Hindlimb muscle (tissue), 1 donor: ENCODE data around the gene MYH3. TPM values are rescaled to one million over a fixed set of nuclear protein-coding genes. Genes with fewer than 3 reads are reported as not detected.

ENCODE experiments used
- DNase-seq: peaks from one replicate; pipeline ENCODE4 v3.0.0-alpha.2; 2013
- polyA plus RNA-seq: library from polyadenylated mRNA; unstranded; fragments of 120-200 nt; gene quantifications from one replicate; pipeline ENCODE4 v1.2.1, GENCODE V29; 2013; ENCODE audit not compliant: insufficient read length

Gene MYH3
- polyA plus RNA-seq, 1 donor: 16,698 TPM

DNA sequence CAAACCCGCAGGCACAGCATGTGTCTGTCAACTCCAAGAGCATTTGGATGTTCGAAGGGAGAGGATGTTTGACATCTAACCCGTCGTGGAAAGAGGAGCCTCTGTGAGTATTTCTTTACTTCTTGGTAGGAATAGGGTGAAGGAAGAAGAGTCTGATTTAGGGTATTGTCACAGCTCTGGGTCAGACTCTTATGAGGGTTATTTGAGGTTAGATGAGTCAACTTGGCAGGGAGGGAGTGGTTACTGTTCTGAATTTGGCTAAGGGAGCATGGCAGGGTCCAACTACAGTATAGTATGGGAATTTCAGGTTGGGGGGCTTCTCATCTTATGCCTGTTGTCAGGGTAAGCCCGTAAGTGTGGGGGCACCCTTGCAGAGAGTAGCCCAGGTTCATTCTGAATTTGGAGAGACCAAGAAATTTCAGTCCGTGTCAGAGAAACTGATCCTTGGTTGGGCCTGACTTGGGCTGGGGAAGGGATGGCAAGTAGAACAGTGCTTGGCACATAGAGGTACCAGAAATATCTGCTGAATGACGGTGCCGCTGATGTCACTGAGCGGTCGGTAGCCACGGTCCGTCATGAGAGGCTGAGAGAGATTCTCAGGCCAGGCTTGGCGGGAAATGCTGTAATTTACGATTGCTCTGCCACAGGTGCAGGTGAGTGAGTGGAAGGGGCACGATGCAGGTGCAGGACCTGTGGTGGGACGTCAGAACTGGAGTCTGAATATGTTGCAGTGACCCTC is 43.2 kb downstream of the MYH3 start:
- DNase-seq: no peak

DNA sequence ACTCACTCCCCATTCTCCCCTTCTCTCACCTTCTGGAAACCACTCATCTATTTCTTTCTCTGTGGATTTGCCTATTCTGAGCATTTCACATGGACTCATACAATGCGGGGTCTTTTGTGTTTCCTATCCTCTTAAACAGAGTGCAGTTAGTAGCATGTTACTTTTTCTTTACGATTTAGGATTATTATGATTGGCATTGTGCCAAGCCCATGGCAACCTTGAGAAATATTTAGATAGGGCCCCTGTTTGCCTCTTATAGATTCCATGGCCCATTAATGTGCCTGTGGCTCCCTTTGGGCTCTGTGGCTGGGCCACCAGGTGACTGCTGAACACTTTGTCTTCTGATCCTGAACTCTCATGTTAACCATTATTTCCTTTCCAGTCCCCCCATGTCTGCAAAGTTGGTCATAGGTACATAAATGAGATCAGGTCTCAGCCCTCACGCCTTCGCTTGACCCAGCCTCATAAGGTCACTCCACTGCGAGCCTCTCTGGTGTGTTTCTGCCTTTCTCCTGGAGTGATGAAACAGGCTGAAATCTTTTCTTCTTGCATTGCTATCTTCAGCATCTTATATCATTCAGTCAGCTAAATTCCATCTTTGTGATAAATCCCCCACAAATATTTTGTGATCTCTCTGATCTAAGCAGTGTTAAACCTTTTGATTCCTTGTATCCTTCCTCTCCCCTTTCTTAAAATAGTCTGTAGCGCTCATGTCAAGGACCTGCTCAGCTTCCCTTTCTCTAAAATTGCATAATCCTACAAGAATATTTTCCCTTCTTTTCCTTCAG is 44.0 kb downstream of the MYH3 start:
- DNase-seq: no peak

DNA sequence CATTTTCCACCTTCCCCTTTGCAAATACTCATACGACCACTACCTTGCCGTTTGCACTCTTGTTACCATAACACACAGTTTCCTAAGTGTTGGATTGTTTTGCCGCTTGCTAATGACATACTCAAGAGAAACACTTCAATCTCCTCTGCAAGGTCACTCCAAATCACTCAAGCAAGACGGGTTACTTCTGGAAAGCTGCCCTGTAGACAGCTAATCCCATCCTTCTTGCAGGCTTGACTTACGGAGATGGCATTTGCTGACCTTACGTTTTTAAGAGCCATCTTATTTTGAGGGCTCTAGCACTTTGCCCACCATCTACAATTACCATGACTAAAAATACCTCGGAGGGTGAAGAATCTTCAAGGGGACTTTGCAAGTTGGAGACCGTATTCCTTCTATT is 46.2 kb downstream of the MYH3 start:
- no peak for DNase-seq

DNA sequence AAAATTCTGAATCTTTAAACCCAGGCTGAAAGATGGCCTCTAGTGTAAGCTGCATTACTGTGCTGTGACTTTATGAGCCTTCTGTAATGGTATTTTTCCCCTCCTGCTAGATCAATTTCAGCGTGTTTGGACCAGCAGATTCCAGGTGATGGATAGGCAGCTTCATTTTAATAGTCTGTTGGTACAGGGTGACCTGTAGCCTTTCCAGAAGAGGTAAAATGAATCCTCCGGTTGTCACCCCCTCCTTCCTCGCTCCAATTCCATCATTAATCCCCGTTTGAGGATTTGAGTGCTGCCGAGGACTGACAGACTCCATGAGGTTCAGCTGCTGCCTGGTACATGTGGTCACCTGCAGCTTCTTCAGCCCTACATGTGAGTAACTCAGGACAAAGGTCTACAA is 48.9 kb downstream of the MYH3 start:
- DNase-seq: no peak

DNA sequence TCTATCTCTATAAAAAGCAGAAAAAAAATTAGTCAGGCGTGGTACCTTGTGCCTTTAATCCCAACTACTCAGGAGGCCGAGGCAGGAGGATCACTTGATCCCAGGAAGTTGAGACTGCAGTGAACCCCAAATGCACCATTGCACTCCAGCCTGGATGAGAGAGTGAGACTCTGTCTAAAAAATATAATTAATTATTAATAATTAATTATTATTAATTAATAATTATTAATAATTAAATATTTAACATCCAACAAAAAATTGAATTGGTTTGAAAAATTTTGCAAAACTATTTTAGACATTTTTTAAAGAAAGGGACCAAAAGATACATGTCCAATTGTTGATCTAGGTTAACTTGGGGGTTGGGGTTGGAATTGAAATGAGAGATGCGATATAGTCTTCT is 51.0 kb downstream of the MYH3 start:
- DNase-seq: no peak

DNA sequence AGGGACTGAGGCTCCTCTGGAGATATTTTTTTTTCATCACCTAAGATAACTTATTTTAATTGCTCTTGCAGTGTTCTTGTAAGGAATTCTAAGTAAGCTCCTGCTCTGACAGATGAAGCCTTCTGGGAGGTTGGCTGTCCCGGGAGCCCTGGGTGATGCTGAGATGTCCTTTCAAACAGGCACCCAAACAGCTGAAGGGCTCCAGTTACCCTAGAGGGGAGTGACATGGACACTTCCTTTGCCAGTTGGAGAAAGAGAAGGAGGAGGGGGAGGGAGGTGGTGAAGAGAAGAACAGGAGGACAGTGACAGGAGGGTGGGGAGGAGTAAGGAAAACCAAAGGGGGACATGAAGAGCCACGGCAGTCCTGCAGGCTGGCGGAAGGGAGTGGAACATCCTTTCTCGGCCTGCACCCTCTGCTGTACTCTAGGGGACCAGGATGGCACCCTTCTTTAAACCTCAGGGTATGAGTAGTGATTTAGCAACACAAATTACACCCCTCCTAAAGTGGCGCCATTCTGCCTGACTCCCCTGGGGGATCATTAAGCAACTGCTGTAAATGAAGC is 51.8 kb downstream of the MYH3 start:
- DNase-seq: no peak

DNA sequence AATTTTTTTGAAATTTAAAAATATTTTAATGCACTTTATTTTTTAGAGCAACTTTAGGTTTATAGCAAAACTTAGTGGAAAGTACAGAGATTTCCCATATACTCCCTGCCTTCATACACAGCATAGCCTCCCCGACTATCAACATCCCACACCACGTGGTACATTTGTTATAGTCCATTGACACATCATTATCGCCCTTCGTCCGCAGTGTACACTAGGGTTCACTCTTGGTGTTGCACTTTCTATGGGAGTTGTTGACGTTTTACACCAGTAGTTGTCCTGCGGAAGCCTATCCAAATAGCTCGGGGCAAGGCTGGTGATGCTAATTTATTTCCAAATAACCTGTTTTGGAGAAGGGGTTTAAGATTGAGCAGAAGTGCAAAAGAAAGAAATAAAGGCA is 52.6 kb downstream of the MYH3 start:
- DNase-seq: no peak

DNA sequence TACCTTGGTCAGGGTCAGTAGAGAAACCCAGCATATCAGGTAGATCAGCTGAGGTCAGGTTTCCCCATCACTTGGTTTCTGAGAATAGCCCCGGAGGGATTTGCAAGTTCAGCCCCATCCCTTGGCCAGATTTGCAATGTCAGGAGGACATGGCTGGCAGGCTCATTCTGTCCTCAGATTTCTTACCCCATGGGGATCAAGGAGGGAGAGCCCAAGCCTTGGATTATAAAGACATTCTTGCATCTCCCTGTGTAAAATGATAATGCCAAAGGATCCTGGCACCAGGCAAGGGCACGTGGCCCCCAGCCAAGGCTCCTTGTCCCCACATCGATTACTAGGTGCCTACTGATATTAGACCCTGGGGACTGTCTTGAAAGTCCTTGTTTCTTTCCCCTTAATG is 53.2 kb downstream of the MYH3 start:
- DNase-seq: no peak

DNA sequence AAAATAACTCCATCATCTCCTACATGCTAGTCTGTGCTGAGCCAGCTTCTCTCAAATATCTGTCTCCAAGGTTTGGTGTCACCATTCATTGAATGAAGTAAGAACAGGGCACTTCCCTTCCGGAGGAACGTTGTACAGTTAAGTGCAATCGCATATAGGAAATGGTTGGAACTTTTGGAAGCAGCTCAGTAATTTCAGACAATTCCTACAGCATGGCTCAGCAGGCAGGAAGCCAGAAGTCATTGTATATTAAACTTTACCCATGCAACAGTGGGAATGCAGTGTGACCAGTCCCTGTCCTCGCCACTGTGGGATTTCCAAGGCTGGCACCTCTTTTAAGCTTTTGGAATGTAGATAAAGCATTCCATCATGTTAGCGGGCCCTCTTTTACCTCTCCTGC is 56.5 kb downstream of the MYH3 start:
- no peak for DNase-seq

DNA sequence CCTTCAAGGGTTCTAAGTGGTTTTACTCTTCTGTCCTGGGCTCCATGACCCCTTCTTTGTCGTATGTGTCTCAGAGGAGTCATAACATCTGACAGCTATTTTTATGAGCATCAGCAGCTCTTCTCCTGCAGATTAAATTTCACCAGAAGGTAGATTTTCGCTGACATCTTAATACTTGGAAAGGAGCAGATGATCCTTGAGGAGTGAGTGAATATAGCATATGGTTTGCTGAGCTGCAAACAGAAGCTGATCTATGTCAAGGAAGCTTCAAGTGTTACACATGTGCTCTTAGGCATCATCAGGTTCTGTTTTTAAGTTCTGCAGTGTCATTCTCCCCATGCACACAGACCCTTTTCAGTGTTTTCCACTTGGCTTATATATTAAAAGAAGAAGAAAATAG is 58.5 kb downstream of the MYH3 start:
- no peak for DNase-seq

DNA sequence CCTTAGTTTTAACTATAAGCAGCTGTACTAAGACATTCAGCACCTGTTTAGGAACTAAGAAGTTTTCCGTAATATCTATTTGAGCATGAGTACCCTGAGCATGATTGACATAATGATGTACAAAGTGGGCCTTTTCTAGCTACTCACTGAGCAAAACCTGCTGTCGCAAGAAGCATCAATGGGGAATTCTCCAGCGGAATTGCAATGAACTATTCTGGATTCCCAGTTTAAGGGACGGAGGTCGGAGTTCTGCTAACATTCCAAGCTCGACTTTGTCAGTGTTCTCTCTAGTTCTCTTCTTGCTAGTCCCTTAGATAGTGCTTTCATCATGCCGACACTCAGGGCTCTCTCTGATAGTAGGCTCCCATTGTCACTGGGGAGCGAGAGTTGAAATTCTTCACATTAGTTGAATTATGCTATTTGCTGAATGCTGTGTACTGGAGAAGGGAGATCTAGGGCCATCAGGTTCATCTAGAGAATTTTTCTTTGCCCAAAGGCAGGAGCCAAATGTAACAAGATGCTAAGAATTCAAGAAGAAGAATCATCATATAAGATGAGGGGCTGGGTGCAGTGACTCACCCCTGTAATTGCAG is 67.5 kb downstream of the MYH3 start:
- no peak for DNase-seq

DNA sequence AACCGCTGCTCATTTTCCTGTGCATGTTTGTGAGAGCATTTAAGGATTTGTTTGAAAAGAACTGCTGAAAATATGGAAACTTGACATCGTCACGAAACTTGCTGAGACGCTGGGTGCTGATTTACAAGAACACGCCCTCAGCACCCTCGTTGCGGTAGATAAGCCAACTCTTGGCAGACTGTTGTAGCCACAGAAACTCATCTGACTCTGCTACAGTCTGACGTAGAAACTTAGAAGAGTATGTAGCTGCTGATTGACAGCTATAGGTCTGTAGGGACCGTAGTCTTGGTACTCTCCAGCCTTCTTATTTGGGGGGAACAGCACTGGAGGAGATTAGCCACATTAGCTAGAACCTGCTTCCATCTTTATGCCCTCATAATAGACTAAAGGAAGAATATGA is 71.6 kb downstream of the MYH3 start:
- DNase-seq: no peak

DNA sequence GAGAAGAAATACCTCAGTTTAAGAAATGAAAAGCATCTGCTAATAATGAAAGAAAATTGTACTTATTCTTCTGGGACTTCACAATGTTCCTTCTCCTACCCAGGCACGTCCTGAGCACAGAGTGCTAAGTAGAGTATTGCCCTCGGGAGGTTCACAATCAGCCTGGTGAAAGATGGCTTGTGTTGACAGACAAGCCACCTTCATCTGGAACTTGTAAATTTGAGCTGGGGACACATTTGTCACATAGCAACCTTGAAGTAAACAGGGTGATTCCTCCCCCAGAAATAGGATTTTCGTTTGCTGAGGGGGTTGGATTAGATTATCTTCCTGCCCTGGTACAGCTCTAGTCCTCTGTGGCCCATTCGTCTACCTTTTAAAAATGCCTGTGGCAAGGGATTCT is 73.3 kb downstream of the MYH3 start:
- no peak for DNase-seq

DNA sequence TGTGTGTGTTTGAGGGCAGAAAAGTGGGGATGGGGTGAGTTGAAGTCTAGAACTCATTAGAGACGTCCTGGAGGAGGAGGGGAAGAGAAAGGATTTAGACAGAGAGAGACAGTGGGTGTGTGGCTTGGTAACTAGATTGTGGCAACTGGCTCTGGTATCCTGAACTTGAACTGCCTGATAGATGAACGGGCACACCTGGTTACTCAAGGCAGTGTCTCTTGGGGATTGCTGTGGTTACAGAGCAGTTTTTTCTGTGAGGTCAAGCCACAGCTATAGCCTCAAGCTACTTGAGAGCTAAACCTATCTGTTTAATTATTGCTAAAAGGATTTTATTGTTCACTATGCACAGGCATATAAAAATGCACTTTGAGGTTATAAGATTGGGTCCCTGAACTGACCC is 77.8 kb downstream of the MYH3 start:
- no peak for DNase-seq

Other genes starting within 250 kb of the MYH3 start
- gene MYH8, start 235.4 kb downstream of the MYH3 start, polyA plus RNA-seq: 3,387 TPM
- gene MYH4, start 187.8 kb downstream of the MYH3 start, polyA plus RNA-seq: 0.58 TPM
- 38.7 TPM for gene MYH1, start 138.8 kb downstream of the MYH3 start, polyA plus RNA-seq
- 48.2 TPM for gene MYH2, start 107.7 kb downstream of the MYH3 start, polyA plus RNA-seq
- 26.0 TPM for gene SCO1, start 40.2 kb upstream of the MYH3 start, polyA plus RNA-seq
- gene ADPRM, start 40.3 kb upstream of the MYH3 start, polyA plus RNA-seq: 18.2 TPM
- 11.3 TPM for gene TMEM220, start 72.7 kb upstream of the MYH3 start, polyA plus RNA-seq
- 0.13 TPM for gene TMEM238L, start 146.8 kb upstream of the MYH3 start, polyA plus RNA-seq
- gene PIRT, start 180.8 kb upstream of the MYH3 start, polyA plus RNA-seq: not detected